Stimulated activated CD4-positive, alpha-beta T cell treated with anti-CD3 and anti-CD28 coated beads, Interleukin-1b, Interleukin-23, amount 100 ng/mL, for 48 hours (primary cell): ENCODE measurements around the gene TYK2.
A peak's percentile ranks its signal among the peaks of the same experiment; 100 is the strongest.

Source experiments
- DNase-seq: peaks from one replicate; pipeline ENCODE4 v3.0.0-alpha.2; 2020

The TYK2 gene

GRCh38 chr19:10332965-10333757 lies 47.2 kb downstream of the TYK2 start, which contains the start of gene RAVER1:
Gene RAVER1 (minus strand): TSS chr19:10333529. CDS start chr19:10333507, 22 bp downstream.
- peak; percentile 98 for DNase-seq

- DNase-seq: no peak
Observed at GRCh38 chr19:10332158-10332964, 48.0 kb downstream of the TYK2 start.

- DNase-seq: no peak
Observed at GRCh38 chr19:10329555-10329954, 50.8 kb downstream of the TYK2 start.

GRCh38 chr19:10328558-10329429 lies 51.6 kb downstream of the TYK2 start:
- DNase-seq: no peak

GRCh38 chr19:10327793-10328192 lies 52.6 kb downstream of the TYK2 start:
- DNase-seq: no peak

GRCh38 chr19:10325732-10326131 lies 54.6 kb downstream of the TYK2 start:
- DNase-seq: no peak

- no peak for DNase-seq
Observed at GRCh38 chr19:10321874-10322835, 58.2 kb downstream of the TYK2 start.

GRCh38 chr19:10321417-10321797 lies 59.0 kb downstream of the TYK2 start:
- no peak for DNase-seq

- no peak for DNase-seq
Observed at GRCh38 chr19:10320602-10321416, 59.6 kb downstream of the TYK2 start.

GRCh38 chr19:10318807-10319682 lies 61.3 kb downstream of the TYK2 start:
- DNase-seq: no peak

- DNase-seq: no peak
Observed at GRCh38 chr19:10317857-10318462, 62.4 kb downstream of the TYK2 start.

GRCh38 chr19:10317045-10317856 lies 63.1 kb downstream of the TYK2 start:
- no peak for DNase-seq

GRCh38 chr19:10316229-10317044 lies 63.9 kb downstream of the TYK2 start:
- DNase-seq: no peak

- peak; percentile 90 for DNase-seq
Observed at GRCh38 chr19:10315335-10316214, 64.8 kb downstream of the TYK2 start, which contains the start of gene FDX2. Gene FDX2 (minus strand): TSS chr19:10316015. CDS start chr19:10315996, 19 bp downstream.

GRCh38 chr19:10309423-10309822 lies 70.9 kb downstream of the TYK2 start, which contains the start of gene ZGLP1:
Gene ZGLP1 (minus strand): TSS chr19:10309815.
- no peak for DNase-seq

- no peak for DNase-seq
Observed at GRCh38 chr19:10306327-10306726, 74.0 kb downstream of the TYK2 start.
